Glutamatergic neuron (in vitro differentiated cells): ENCODE measurements around the gene IMP4. TPM values are rescaled to one million over a fixed set of nuclear protein-coding genes. Genes with fewer than 3 reads are reported as not detected.

Source experiments
- DNase-seq: peaks from one replicate; pipeline ENCODE4 v3.0.0; 2022
- H3K27ac Mint-ChIP-seq: one replicate; pipeline ENCODE4 v1.8.0; 2020; ENCODE audit warnings: mild to moderate bottlenecking, mixed read lengths, inconsistent platforms; ENCODE audit not compliant: unreplicated experiment
- H3K27me3 Mint-ChIP-seq: one replicate; pipeline ENCODE4 v1.8.0; 2020; ENCODE audit warnings: mild to moderate bottlenecking, moderate library complexity, mixed read lengths, inconsistent platforms; ENCODE audit not compliant: unreplicated experiment
- H3K36me3 Mint-ChIP-seq: one replicate; pipeline ENCODE4 v1.8.0; 2020; ENCODE audit warnings: mild to moderate bottlenecking, mixed read lengths, inconsistent platforms; ENCODE audit not compliant: unreplicated experiment
- H3K4me1 Mint-ChIP-seq: one replicate; pipeline ENCODE4 v1.8.0; 2020; ENCODE audit warnings: mild to moderate bottlenecking, low read depth, mixed read lengths, inconsistent platforms; ENCODE audit not compliant: unreplicated experiment
- H3K4me3 Mint-ChIP-seq: one replicate; pipeline ENCODE4 v1.8.0; 2020; ENCODE audit warnings: mild to moderate bottlenecking, mixed read lengths, inconsistent platforms; ENCODE audit not compliant: unreplicated experiment
- H3K9me3 Mint-ChIP-seq: one replicate; pipeline ENCODE4 v1.8.0; 2020; ENCODE audit warnings: mild to moderate bottlenecking, moderate library complexity, mixed read lengths, inconsistent platforms; ENCODE audit not compliant: unreplicated experiment
- CTCF ChIP-seq: fragments of 200-600 bp; sonication (generic); IDR thresholded peaks from one replicate; pipeline ENCODE4 v1.5.0; 2021; ENCODE audit not compliant: partially characterized antibody, unreplicated experiment
- total RNA-seq: library from RNA; stranded (reverse); fragmentation: NEBNext Ultra II Directional; extraction: Animal tissue kit (Norgen Biotek cat#: 25700); gene quantifications from one replicate; pipeline ENCODE4 v1.2.1, GENCODE V29; 2021; ENCODE audit not compliant: unreplicated experiment

The IMP4 gene
- total RNA-seq, 1 donor from 2014 or later = 48.3 TPM

- Mint-ChIP-seq H3K9me3 (peaks cover 12% of the 10 kb centered on the region), H3K4me1 (peaks cover 13% of the 10 kb centered on the region), H3K36me3 (peaks cover 16% of the 10 kb centered on the region), H3K27me3 (peaks cover 14% of the 10 kb centered on the region), H3K4me3 (peak overlapping the region; percentile 2), H3K27ac (no peak overlapping the region)
- TF ChIP-seq CTCF = no peak
- DNase-seq = no peak
Measured at GRCh38 chr2:130376433-130377293, 34.0 kb downstream of the IMP4 start.

- Mint-ChIP-seq H3K27me3 (peaks cover 14% of the 10 kb centered on the region), H3K36me3 (peaks cover 16% of the 10 kb centered on the region), H3K9me3 (peaks cover 10% of the 10 kb centered on the region), H3K27ac (no peak overlapping the region), H3K4me1 (peaks cover 13% of the 10 kb centered on the region), H3K4me3 (peak overlapping the region; percentile 47)
- no peak for DNase-seq
- no peak for TF ChIP-seq CTCF
Measured at GRCh38 chr2:130377491-130377890, 34.8 kb downstream of the IMP4 start.

GRCh38 chr2:130378206-130378897 lies 35.7 kb downstream of the IMP4 start:
- H3K27me3 Mint-ChIP-seq = peaks cover 12% of the 10 kb centered on the region
- no peak overlapping the region for H3K27ac Mint-ChIP-seq
- H3K36me3 Mint-ChIP-seq = peaks cover 14% of the 10 kb centered on the region
- H3K4me1 Mint-ChIP-seq = peaks cover 9% of the 10 kb centered on the region
- H3K9me3 Mint-ChIP-seq = peaks cover 7% of the 10 kb centered on the region
- no peak overlapping the region for H3K4me3 Mint-ChIP-seq
- DNase-seq = no peak
- TF ChIP-seq CTCF = no peak

- peaks cover 9% of the 10 kb centered on the region for H3K27me3 Mint-ChIP-seq
- no peak for TF ChIP-seq CTCF
- no peak for DNase-seq
- no peak overlapping the region for H3K27ac Mint-ChIP-seq
- peaks cover 9% of the 10 kb centered on the region for H3K36me3 Mint-ChIP-seq
- peaks cover 5% of the 10 kb centered on the region for H3K9me3 Mint-ChIP-seq
- H3K4me3 Mint-ChIP-seq = no peak overlapping the region
- peaks cover 4% of the 10 kb centered on the region for H3K4me1 Mint-ChIP-seq
Measured at GRCh38 chr2:130378898-130379214, 36.2 kb downstream of the IMP4 start.
